Hippocampal formation (tissue), 2 donors: ENCODE data around the gene VSX1.

ENCODE experiments used
- DNase-seq, 2 donors: peaks; one replicate each; lab custom pipeline; 2025; lab: John Stamatoyannopoulos, UW

The VSX1 gene

GRCh38 chr20:25081730-25082497 is at the start of gene VSX1:
TSS of gene VSX1 (minus strand) at chr20:25082141. CDS start at chr20:25082096, 45 bp downstream.
- DNase-seq, result no peak

DNA sequence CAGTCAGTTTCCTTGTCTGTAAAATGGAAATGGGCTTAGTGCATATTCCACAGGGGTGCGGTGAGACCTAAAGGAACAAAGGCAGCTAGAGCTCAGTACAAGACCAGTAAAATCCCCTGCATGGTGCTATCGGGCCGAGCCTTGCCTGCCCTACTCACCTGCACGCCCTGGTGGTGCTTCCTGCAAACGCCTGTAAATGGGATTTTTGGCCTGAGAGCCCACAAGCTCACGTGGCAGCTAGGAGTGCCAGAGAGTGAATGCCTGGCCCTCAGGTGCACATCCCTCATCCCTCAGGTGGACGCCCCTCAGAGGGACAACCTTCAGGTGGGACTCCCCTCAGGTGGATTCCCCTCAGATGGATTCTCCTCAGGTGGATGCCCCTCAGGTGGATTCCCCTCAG is 48.0 kb upstream of the VSX1 start:
- DNase-seq, result no peak

DNA sequence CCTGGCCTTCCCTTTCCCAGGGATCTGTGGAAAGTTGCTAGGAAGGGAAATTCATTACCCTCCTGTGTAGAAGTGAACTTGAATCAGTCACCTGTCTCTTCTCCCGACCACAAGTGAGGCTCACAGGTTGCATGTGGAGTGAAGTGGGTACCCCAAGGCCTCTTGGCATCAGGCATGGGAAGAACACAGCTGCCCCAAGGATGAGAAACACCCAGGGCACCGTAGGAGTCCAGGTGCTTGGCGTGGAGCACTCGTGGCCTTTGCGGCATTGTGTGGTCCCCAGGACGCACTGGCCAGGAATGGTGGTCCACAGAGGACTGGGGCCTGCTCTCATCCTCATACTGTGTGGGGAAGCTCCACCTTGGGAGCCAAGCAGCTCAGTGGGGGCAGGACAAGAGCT is 47.5 kb upstream of the VSX1 start:
- DNase-seq, result no peak

DNA sequence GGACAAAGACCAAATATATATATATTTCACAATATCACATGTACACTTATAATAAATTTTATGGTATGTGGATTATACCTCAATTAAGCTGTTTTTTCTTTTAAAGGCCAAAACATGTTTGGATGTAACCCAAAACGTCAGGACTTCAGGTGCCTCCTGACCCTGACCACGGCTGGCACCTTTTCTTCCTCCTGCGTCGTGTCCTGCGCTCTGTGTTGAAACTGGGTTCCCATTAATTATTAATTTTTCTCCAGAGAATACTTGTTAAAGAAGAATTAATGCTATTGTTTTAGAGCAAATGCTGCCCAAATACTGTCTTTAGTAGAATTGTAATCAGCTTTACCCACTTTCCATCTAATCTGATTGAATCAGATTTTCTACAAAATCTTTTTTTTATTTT is 46.7 kb upstream of the VSX1 start:
- DNase-seq, result no peak

DNA sequence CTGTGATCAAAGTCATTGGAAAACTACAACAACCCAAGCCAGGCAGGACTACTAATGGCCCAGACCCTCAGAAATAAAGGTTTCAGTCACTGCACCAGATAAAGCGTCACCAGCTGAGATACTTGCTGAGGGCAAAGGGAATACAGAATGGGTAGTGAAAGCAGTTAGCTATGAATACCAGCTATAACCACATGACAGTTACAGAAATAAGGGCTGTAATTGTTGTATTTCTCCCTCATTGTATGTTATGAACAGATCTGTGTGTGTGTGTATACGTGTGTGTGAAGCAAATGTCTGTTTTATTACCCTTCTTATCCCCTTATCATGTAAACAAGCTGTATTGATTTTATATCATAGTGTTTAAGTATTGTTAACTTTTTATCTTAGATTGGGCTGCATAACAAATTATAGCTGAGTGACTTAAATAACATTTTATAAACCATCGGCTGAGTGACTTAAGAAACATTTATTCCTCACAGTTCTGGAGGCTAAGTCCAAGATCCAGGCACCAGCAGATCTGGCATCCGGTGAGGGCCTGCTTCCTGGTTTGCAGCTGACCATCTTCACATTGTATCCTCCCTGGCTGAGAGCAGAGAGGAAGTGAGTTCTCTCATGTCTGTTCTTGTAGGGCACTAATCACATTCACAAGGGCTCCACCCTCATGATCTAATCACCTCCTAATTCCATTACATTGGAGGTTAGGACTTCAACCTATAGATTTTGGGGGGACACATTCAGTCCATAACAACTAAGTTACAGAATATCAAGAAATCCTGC is 46.0 kb upstream of the VSX1 start:
- DNase-seq, result no peak

- no peak for DNase-seq
Measured at GRCh38 chr20:25126204-25127029, 44.5 kb upstream of the VSX1 start.

DNA sequence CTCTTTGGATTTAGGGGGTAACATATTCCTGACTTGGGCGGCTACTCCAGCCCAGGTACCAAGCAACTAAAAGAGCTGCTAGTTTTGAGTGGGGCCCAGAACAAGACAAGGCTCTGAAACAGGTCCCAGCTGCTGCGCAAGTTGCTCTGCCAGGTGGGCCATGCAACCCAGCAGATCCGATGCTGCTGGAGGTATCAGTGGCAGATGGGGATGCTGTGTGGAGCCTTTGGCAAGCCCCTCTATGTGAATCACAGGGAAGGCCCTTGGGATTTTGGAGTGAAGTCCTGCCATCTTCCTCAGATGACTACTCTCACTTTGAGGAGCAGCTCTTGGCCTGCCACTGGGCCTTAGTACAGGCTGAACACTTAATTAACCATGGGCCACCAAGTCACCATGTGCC is 43.7 kb upstream of the VSX1 start:
- no peak for DNase-seq

DNA sequence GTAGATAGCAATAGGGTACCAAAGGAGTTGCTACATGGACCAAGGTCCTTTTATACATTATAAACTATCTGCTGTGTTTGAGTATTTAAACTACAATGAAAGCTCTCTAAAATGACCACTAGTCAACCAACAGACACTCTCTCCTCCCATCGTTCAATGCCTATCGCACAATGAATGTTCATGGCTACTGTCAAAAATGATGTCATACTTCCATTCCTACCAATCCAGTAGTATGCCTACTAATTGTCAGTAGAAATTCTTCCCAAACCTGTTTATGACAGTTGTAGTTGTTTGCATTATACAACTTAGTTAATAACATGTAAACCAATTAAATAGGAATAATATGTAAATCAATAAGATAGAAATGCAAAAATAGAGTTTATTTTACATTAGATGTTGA is 39.0 kb upstream of the VSX1 start:
- DNase-seq, result no peak

- DNase-seq, result no peak
Measured at GRCh38 chr20:25120457-25120856, 38.5 kb upstream of the VSX1 start.

DNA sequence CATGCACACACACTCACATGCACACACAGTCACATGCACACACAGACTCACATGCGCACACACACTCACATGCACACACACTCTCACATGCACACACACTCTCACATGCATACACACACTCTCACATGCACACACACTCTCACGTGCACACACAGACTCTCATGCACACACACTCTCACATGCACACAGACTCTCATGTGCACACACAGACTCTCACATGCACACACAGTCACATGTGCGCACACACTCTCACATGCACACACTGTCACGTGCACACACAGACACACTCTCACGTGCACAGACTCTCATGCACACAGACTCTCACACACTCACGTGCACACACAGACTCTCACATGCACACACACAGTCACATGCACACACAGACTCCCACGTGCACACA is 36.6 kb upstream of the VSX1 start:
- DNase-seq, result no peak

GRCh38 chr20:25117990-25118389 is 36.0 kb upstream of the VSX1 start:
- DNase-seq, result no peak

GRCh38 chr20:25116739-25117458 is 35.0 kb upstream of the VSX1 start:
- no peak for DNase-seq

- DNase-seq, result no peak
Measured at GRCh38 chr20:25103526-25103925, 21.6 kb upstream of the VSX1 start.

GRCh38 chr20:25100914-25101313 is 19.0 kb upstream of the VSX1 start:
- no peak for DNase-seq

DNA sequence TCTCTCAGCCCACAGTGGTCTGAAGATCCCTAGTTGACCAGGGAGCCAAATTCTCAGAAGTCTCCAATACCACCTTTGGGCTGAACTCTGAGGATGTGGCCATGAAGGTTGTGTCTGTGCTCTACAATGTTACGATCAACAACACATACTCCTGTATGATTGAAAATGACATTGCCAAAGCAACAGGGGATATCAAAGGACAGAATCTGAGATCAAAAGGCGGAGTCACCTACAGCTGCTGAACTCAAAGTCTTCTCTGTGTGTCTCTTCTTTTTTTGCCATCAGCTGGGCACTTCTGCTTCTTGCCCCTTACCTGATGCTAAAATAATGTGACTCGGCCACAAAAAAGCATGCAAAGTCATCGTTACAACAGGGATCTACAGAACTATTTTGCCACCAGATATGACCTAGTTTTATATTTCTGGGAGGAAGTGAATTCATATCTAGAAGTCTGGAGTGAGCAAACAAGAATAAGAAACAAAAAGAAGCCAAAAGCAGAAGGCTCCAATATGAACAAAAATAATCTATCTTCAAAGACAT is 17.7 kb upstream of the VSX1 start:
- DNase-seq, result no peak

DNA sequence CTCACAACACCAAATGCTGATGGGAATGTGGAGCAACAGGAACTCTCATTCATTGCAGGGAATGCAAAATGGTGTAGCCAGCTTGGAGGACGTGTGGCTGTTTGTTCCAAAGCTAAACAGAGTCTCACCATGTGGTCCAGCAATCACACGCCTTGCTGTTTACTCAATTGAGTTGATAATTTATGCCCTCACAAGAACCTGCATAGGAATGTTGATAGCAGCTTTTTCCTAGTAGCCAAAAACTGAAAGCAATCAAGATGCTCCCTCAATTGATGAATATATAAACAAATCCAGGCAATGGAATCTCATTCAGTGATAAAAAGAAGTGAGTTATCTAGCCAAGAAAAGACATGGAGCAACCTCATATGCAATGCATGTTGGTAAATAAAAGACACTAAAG is 15.6 kb upstream of the VSX1 start:
- DNase-seq, result no peak

DNA sequence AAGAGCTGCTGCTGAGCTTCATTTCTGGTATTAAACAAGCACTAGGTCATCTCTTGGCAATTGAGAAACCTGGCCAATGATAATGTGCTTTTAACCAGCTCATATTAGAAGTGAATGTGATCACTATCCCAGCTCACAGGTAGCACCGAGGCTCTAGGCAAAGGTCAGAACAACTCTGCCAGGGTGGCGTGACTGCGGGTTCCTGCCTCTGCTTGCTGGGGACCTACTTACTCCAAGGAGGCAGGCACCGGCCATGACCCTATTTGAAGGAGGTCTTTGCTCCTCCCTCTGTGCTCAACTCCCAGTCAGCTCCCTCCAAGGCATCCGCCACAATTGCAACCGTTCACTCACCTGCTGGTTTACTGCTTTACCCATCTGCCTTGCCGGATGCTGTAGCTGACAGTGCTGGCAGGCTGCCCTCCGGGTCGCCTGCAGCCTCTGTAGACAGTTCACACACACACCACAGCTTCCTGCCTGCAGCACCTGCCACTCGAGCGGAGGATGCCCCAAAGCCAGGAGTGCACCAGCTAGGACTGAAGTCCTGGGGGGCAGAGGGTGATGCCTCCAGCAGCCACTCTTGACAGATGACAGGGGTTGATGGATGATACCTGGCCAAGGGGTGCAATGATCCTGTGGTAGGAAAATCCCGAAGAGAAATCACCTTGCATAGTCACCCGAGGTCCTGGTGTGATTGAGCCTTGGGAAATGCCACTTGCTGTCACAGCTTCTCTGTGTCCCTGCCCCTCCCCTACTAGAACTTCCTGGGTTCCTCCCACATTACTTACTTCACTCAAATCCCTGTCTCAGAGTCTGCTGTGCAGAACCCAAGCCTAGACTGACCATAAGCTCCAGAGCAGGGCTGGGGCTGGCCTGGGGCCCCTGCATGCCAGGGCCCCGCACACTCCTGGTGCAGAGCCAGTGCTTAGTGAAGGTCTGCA is 8.8 kb upstream of the VSX1 start:
- no peak for DNase-seq

GRCh38 chr20:25089662-25090061 is 7.7 kb upstream of the VSX1 start:
- DNase-seq, result no peak

DNA sequence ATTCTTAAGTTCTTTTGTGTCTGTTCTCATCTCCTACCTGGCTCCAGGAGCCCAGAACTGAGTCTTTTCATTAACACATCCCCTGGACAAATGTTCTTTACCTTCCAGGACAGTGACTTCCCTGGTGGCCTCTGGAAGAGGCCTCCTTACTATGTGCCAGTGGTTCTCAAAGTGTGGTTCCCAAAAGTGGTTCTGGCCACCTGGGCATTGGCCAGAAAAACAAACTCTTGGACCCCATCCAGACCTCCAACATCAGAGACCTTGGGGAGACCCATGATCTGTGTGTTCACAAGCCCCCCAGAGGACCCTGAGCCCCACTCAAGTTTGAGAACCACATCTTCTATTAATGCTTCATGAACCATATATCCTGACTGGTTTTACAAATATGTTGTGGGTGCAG is 7.2 kb upstream of the VSX1 start:
- no peak for DNase-seq

- no peak for DNase-seq
Measured at GRCh38 chr20:25088267-25088666, 6.3 kb upstream of the VSX1 start.
